Skeletal muscle tissue (tissue), 4 donors: Measurements from ENCODE around the gene CAPZB. TPM values are rescaled to one million over a fixed set of nuclear protein-coding genes. Genes with fewer than 3 reads are reported as not detected.
"Not testable (repeated sequence)": the region's sequence is repeated elsewhere in the genome, so short reads cannot be mapped to it uniquely, and the experiment has no call there.

Experiments
- H3K27ac ChIP-seq: one replicate; pipeline ENCODE4 v1.7.0; 2013; ENCODE audit warnings: mild to moderate bottlenecking, low read depth, low read length, inconsistent platforms
- H3K27me3 ChIP-seq, 3 donors: one replicate each; pipeline ENCODE4 v1.7.0; 2013; ENCODE audit warnings: low read length in 3 of 3; ENCODE audit not compliant: control insufficient read depth in 3 of 3, insufficient read depth in 3 of 3
- H3K36me3 ChIP-seq, 3 donors: one replicate each; pipeline ENCODE4 v1.7.0; 2013; ENCODE audit warnings: low read length in 3 of 3; ENCODE audit not compliant: control insufficient read depth in 3 of 3, insufficient read depth in 3 of 3
- H3K4me1 ChIP-seq, 3 donors: one replicate each; pipeline ENCODE4 v1.7.0; 2013; ENCODE audit warnings: low read length in 3 of 3, mild to moderate bottlenecking in 3 of 3; ENCODE audit not compliant: control insufficient read depth in 3 of 3, insufficient read depth in 3 of 3
- H3K4me3 ChIP-seq, 3 donors: one replicate each; pipeline ENCODE4 v1.7.0; 2013; ENCODE audit warnings: low read length in 3 of 3
- H3K9ac ChIP-seq, 3 donors: one replicate each; pipeline ENCODE4 v1.7.0; 2013; ENCODE audit warnings: low read length in 3 of 3, mild to moderate bottlenecking in 3 of 3, moderate library complexity in 2 of 3, low read depth in 1 of 3
- H3K9me3 ChIP-seq, 3 donors: one replicate each; pipeline ENCODE4 v1.7.0; 2013; ENCODE audit warnings: low read length in 3 of 3; ENCODE audit not compliant: control insufficient read depth in 3 of 3
- total RNA-seq: library from RNA; depleted of rRNA; stranded (reverse); fragments of >200 nt; gene quantifications from one replicate; pipeline ENCODE4 v1.2.3, GENCODE V29; 2014
- donor health status: Osteomylitis.

Gene CAPZB
- total RNA-seq, 1 donor from 2014 or later = 67.3 TPM

GRCh38 chr1:19521411-19521810 is 36.1 kb upstream of the CAPZB start:
- Histone ChIP-seq H3K36me3 (no peaks in the 10 kb centered on the region), H3K4me3 (no peak overlapping the region), H3K27ac (no peak overlapping the region), H3K9me3 (no peaks in the 10 kb centered on the region), H3K4me1 (no peaks in the 10 kb centered on the region), H3K27me3 (no peaks in the 10 kb centered on the region), H3K9ac (no peak overlapping the region)

GRCh38 chr1:19517017-19517416 is 31.7 kb upstream of the CAPZB start:
- Histone ChIP-seq H3K9ac (no peak overlapping the region), H3K27me3 (no peaks in the 10 kb centered on the region), H3K4me3 (no peak overlapping the region), H3K9me3 (no peaks in the 10 kb centered on the region), H3K27ac (no peak overlapping the region), H3K4me1 (peaks cover 0 to 3% (median 0%) of the 10 kb centered on the region in 3 donors), H3K36me3 (no peaks in the 10 kb centered on the region)

- Histone ChIP-seq H3K27ac (no peak overlapping the region), H3K9me3 (no peaks in the 10 kb centered on the region), H3K36me3 (no peaks in the 10 kb centered on the region), H3K27me3 (no peaks in the 10 kb centered on the region), H3K9ac (no peak overlapping the region), H3K4me3 (no peak overlapping the region), H3K4me1 (peaks cover 0 to 3% (median 0%) of the 10 kb centered on the region in 3 donors)
Measured at GRCh38 chr1:19515201-19515600, 29.9 kb upstream of the CAPZB start.

- peaks cover 0 to 3% (median 0%) of the 10 kb centered on the region in 3 donors for H3K4me1 ChIP-seq
- no peaks in the 10 kb centered on the region for H3K36me3 ChIP-seq
- no peak overlapping the region for H3K9ac ChIP-seq
- no peaks in the 10 kb centered on the region for H3K9me3 ChIP-seq
- no peaks in the 10 kb centered on the region for H3K27me3 ChIP-seq
- H3K27ac ChIP-seq = peak overlapping the region; percentile 36
- H3K4me3 ChIP-seq = no peak overlapping the region
Measured at GRCh38 chr1:19514391-19514831, 29.1 kb upstream of the CAPZB start.

- H3K27me3 ChIP-seq = no peaks in the 10 kb centered on the region
- H3K4me1 ChIP-seq = peaks cover 1 to 3% (median 3%) of the 10 kb centered on the region in 3 donors
- H3K36me3 ChIP-seq = no peaks in the 10 kb centered on the region
- no peak overlapping the region for H3K27ac ChIP-seq
- no peaks in the 10 kb centered on the region for H3K9me3 ChIP-seq
- no peak overlapping the region for H3K9ac ChIP-seq
- H3K4me3 ChIP-seq = no peak overlapping the region
Measured at GRCh38 chr1:19512545-19512944, 27.2 kb upstream of the CAPZB start.

DNA sequence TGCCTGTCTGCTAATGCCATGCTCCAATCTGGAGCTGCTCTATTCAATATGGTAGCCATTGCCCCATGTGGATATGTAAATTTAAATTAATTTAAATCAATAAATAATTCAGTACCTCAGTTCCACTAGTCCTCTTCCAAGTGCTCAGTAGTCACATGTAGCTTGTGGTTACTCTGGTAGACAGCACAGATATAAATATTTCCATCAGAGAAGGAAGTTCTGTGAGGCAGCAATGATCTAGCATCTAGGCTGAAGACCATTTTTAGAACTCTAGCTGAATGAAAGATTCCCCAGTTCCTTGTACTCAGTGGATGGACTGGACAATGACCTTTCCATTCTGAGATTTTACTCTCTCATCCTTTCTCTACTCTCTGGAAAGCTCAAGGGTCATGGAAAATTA is 25.8 kb upstream of the CAPZB start:
- Histone ChIP-seq H3K27me3 (no peaks in the 10 kb centered on the region), H3K36me3 (no peaks in the 10 kb centered on the region), H3K9ac (no peak overlapping the region), H3K4me1 (peaks cover 9 to 13% (median 11%) of the 10 kb centered on the region in 3 donors), H3K9me3 (no peaks in the 10 kb centered on the region), H3K4me3 (no peak overlapping the region), H3K27ac (no peak overlapping the region)

- H3K27ac ChIP-seq, H3K27me3 ChIP-seq, H3K9ac ChIP-seq, H3K9me3 ChIP-seq, H3K4me3 ChIP-seq, H3K36me3 ChIP-seq: not testable (repeated sequence)
- H3K4me1 ChIP-seq = peaks cover 9 to 24% (median 19%) of the 10 kb centered on the region in 3 donors
Measured at GRCh38 chr1:19509647-19510046, 24.3 kb upstream of the CAPZB start.

DNA sequence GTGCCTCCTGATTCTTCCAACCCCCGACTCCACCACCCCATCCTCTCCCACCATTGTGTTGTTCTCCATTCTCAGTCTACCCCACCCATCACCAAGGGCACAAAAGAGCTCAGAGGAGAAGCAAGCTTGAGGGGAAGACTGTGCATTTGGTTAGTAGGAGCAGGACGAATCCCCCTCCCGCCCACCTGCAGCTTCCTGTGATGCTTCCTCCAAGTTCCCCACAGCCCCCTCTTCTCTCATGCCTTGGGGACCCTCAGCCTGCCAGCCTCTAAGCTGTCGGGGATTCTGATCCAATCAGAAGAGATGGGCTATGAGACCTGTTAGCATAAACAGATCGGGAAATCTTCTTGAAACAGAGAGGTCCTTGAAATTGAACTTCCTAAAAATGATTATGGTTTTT is 22.2 kb upstream of the CAPZB start:
- peak overlapping the region; percentile 47 for H3K27ac ChIP-seq
- H3K27me3 ChIP-seq = no peaks in the 10 kb centered on the region
- H3K36me3 ChIP-seq = no peaks in the 10 kb centered on the region
- H3K9me3 ChIP-seq = no peaks in the 10 kb centered on the region
- H3K4me1 ChIP-seq = peaks cover 9 to 26% (median 19%) of the 10 kb centered on the region in 3 donors
- H3K4me3 ChIP-seq = no peak overlapping the region
- no peak overlapping the region for H3K9ac ChIP-seq

DNA sequence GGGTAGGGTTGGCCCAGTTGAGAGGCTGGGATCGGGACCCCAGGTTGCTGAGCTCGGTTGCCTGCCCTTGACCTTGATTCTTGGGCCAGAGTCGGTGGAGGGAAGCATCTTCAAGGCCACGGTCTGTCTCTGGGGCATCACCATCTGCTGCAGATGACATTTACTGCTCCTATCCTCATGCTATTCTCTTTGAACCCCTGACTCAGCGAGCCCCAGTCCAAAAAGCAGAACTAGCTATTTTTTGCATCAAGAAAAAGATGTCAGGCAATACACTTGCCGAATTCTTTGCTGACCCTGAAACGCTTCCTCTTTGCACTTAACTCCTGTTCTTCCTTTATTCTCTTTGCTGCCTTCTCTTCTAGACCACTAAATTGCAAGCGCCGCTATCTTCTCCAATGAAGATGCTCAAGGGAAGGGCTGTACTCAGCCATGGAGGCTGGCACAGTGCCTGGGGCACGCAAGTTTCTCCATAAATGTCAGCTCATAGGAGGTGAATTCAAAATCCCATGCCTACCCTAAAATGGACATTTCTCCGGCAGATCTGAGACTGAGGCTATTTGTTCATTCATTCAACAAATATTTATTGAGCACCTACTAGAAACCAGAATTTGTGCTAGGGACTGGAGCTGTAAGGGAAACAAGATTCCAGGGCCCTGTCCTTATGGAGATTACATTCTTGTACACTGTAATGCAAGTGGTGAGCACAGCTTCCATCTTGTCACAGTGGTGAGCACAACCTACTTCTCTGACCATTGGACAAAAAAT is 20.5 kb upstream of the CAPZB start:
- H3K27me3 ChIP-seq = no peaks in the 10 kb centered on the region
- peak overlapping the region; percentile 76 for H3K27ac ChIP-seq
- H3K36me3 ChIP-seq = no peaks in the 10 kb centered on the region
- no peaks in the 10 kb centered on the region for H3K9me3 ChIP-seq
- peak overlapping the region in 1 of 3 donors; percentile 43 for H3K9ac ChIP-seq
- peaks cover 9 to 28% (median 19%) of the 10 kb centered on the region in 3 donors for H3K4me1 ChIP-seq
- H3K4me3 ChIP-seq = peak overlapping the region in 2 of 3 donors; percentile 15 to 35

GRCh38 chr1:19504796-19505692 is 19.7 kb upstream of the CAPZB start:
- H3K4me1 ChIP-seq = peaks cover 9 to 28% (median 19%) of the 10 kb centered on the region in 3 donors
- peak overlapping the region in 1 of 3 donors; percentile 43 for H3K9ac ChIP-seq
- no peaks in the 10 kb centered on the region for H3K27me3 ChIP-seq
- peak overlapping the region in 2 of 3 donors; percentile 15 to 35 for H3K4me3 ChIP-seq
- H3K27ac ChIP-seq = peak overlapping the region; percentile 76
- no peaks in the 10 kb centered on the region for H3K36me3 ChIP-seq
- H3K9me3 ChIP-seq = no peaks in the 10 kb centered on the region
